Rectal smooth muscle tissue (tissue), 1 donor: ENCODE measurements around the gene PCBP3.

ENCODE experiments used
- H3K27ac ChIP-seq: one replicate; pipeline ENCODE4 v1.7.0; 2013; ENCODE audit warnings: low read depth, low read length, inconsistent platforms
- H3K27me3 ChIP-seq: one replicate; pipeline ENCODE4 v1.7.0; 2013; ENCODE audit warnings: low read length; ENCODE audit not compliant: control insufficient read depth, insufficient read depth
- H3K36me3 ChIP-seq: one replicate; pipeline ENCODE4 v1.7.0; 2013; ENCODE audit warnings: low read length; ENCODE audit not compliant: control insufficient read depth, insufficient read depth
- H3K4me1 ChIP-seq: one replicate; pipeline ENCODE4 v1.7.0; 2013; ENCODE audit warnings: low read length; ENCODE audit not compliant: control insufficient read depth, insufficient read depth
- H3K4me3 ChIP-seq: one replicate; pipeline ENCODE4 v1.7.0; 2013; ENCODE audit warnings: low read length
- H3K9ac ChIP-seq: one replicate; pipeline ENCODE4 v1.7.0; 2013; ENCODE audit warnings: low read length

Gene PCBP3

DNA sequence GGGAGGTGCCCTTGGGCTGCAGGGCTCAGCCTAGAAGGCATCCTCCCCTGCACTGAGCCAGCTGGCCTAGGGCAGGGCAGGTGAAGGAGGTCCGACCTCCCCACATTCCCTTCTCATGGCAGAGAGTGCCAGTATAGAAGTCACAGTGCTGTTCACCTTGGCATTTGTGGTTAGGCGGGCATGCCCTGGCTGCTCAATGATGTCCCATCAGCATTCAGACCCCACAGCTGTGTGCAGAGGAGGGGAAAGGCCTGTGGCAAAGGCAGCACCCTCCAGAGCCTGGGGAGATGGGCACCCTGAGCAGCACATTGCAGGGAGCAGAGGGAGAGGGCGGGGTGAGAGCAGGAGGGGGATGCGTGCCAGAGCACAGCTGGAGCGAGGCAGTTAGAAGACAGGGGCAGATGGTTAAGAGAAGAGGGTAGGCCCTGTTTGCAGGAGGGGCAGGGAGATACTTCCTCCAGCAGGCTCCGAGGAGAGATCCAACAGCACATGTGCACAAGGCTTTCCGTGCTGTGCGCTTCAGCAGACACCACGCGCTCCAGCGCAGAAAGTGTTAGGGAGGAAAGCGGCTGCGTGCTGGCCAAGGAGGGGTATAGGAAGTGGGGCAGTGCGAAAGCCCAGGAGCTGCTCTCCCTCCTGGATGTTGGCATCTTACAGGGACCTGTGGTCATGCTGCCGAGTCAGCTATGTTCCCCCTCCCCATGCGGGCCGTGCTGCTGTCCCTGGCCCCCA is 294.4 kb downstream of the PCBP3 start:
- Histone ChIP-seq H3K9ac (no peak overlapping the region), H3K4me1 (no peaks in the 10 kb centered on the region), H3K27me3 (no peaks in the 10 kb centered on the region), H3K27ac (no peak overlapping the region), H3K36me3 (no peaks in the 10 kb centered on the region), H3K4me3 (no peak overlapping the region)

DNA sequence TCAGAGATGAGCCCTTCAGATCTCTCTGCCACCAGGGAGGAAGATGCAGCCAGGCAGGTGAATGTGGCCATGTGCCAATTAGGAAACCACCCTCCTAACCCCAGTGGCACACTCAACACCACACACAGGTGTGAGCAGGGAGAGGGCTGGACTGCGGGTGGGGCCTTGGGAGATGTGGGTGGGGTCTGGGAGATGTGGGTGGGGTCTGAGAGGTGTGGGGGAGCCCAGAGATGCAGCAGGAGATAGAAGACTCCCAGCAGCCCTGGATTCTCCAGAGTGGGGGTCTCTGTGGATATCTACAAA is 294.9 kb downstream of the PCBP3 start:
- no peaks in the 10 kb centered on the region for H3K4me1 ChIP-seq
- no peak overlapping the region for H3K9ac ChIP-seq
- no peaks in the 10 kb centered on the region for H3K36me3 ChIP-seq
- H3K4me3 ChIP-seq, result no peak overlapping the region
- H3K27ac ChIP-seq, result no peak overlapping the region
- no peaks in the 10 kb centered on the region for H3K27me3 ChIP-seq

DNA sequence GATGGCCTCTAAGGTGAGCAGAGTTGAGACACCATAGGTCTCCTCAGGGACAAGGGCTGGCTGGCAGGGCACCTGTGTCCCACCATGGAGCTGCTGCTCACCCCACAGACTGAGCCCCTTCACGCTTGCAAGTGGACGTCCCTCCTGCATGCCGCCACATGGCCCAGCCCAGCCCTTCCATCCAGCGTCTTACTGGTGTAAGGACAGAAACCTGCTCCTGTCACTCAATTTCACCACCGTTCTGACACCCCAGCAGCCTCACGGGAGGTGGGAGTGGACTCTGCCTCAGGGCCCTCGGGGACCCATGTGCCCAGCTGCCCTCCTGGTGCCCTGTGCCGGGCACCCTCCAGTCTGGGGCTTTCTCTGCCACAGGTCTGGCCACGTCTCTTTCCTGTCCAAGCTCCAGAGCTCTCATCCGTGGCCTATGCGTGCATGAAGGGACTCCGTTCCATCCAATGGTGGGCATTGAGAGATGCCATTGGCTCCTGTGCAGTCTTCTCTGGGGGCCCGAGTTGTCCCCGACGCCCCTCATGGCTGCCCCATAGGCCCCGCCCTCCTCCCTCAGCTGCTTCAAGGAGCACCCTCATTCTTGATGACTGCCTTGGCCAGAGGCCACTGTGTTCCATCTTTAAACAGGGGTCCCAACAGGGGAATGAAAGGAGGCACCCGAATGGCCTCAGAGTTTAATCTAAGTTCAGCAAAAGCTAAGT is 295.4 kb downstream of the PCBP3 start:
- Histone ChIP-seq H3K4me1 (no peaks in the 10 kb centered on the region), H3K27me3 (no peaks in the 10 kb centered on the region), H3K4me3 (no peak overlapping the region), H3K27ac (no peak overlapping the region), H3K9ac (no peak overlapping the region), H3K36me3 (no peaks in the 10 kb centered on the region)

DNA sequence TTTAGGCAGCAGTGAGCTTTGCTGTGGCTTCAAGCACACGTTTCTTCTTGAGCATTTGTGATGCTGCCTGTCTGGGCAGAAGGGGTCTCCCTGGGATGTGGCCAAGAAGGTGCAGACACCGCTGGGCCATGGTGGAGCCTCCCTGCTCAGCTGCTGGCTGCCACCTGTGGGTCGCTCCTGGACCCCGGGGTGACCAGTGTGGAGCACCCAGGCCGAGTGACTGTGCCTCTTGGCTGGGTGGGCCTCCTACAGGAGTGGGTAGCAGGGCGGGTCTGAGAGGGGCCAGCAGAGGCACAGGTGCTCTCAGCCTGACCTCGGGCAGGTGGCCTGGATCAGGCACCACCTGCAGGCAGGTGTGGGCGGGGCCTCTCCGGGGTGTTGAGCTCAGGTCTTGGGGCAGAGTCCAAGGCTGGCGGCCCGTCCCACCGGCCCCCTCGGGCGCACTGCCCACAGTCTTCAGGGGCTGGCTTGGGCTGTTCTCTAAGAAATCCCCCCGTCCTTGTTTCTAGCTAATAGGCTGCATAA is 296.1 kb downstream of the PCBP3 start:
- Histone ChIP-seq H3K36me3 (no peaks in the 10 kb centered on the region), H3K9ac (no peak overlapping the region), H3K27me3 (no peaks in the 10 kb centered on the region), H3K4me1 (no peaks in the 10 kb centered on the region), H3K27ac (no peak overlapping the region), H3K4me3 (no peak overlapping the region)

DNA sequence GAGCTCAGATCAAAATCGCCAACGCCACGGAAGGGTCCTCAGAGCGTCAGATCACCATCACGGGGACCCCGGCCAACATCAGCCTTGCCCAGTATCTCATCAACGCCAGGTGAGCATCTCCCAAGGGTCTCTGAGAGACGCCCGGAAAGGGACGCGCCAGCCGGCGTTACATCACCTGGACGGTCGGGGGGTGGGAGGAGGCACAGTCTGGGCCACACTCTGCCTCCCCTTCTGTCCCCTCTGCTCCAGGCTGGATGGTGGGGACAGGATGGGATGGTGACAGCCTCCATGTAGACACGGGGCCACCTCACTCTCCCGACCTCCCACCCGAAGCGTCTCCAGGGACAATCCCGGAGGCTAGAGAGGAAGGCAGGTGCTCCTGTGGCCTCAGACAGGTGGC is 296.6 kb downstream of the PCBP3 start:
- Histone ChIP-seq H3K4me1 (no peaks in the 10 kb centered on the region), H3K9ac (no peak overlapping the region), H3K36me3 (no peaks in the 10 kb centered on the region), H3K27ac (no peak overlapping the region), H3K27me3 (no peaks in the 10 kb centered on the region), H3K4me3 (no peak overlapping the region)

DNA sequence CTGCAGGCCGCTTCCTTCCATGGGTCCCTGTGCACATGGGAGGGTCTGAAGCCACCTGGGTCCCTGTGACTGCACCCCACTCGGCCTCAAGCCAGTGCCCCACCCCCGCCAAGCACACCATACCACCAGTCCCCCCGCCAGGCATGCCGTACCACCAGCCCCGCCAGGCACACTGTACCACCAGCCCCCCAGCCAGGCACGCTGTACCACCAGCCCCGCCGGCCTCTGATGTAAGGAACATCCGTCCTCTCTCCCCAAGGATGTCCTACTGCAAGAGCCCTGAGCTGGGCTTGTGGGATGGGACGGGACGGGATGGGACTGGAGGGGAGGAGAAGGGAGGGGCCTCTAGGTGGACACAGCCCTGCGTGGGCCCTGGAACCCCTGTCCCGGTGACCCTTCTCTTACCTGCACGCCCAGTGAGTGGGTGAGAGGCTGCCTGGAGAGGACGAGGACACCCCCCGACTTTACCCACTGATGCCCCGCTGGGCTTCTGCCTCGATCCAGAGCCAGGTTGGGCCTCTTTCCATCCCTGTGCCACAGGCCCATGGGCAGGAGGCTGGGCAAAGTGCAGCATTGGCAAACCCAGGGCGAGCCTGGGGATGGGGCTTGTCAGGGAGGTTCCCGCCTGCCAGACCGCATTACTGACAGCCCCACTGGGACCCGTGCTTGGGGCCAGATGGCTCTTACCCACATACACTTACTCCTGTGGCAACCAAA is 297.3 kb downstream of the PCBP3 start:
- Histone ChIP-seq H3K27me3 (no peaks in the 10 kb centered on the region), H3K36me3 (no peaks in the 10 kb centered on the region), H3K9ac (no peak overlapping the region), H3K27ac (no peak overlapping the region), H3K4me1 (no peaks in the 10 kb centered on the region), H3K4me3 (no peak overlapping the region)

DNA sequence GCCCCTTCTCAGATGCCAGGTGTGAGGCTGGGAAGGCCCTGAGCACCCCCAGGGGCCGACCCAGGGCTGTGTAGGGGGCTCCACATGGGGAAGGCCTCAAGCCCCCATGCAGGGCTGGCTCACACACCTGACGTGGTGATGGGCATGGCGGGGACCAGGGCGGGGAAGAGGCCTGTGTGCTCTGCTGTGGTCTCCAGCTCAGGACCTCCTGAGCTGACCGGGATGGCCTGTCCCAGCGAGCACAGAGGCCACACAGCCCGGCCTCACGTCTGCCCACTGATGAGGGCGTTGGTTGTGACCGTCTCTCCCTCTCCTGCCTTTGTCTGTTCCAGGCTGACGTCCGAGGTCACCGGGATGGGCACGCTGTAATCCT is 297.8 kb downstream of the PCBP3 start:
- Histone ChIP-seq H3K4me3 (no peak overlapping the region), H3K36me3 (no peaks in the 10 kb centered on the region)

DNA sequence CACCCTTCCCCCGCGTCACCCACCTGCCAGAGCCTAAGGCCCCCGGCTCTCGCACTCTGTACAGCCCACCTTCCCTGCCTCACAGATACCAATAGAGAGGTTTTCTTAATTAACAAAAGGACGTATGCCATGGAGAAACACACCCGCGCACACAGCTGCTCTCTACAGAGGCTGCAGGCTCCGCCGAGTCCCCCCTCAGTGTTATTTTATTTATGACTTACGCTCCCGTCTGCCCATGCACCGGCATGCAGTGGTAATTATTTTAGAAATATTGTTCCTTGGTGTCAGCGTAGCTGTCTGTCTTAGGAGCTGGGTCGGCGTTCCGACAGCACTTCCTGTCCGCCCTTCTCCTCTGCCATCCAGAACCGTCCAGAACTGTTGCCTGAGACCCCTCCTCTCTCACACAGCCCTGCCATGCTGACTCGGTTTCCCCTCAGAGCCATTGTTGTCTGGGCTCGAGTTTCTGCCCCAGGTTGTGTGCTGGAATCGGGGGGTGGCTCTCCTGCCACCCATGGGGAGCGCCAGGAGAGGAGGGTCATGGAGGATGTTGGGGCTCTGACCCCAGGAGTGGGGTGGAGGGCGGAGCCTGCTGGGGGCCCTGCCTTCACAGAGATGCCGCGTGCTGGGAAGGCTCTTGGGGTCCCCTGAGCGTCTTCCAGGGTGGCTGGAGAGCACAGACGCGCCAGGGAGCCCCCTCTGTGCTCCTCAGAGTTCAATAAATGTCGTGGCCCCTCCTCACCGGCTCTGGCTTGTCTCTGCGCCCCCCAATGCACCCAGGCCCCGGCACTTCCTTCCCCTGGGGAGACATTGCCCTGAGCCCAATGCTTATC is 298.4 kb downstream of the PCBP3 start:
- Histone ChIP-seq H3K4me1 (no peaks in the 10 kb centered on the region), H3K27me3 (no peaks in the 10 kb centered on the region), H3K4me3 (no peak overlapping the region), H3K27ac (no peak overlapping the region), H3K9ac (no peak overlapping the region), H3K36me3 (no peaks in the 10 kb centered on the region)

More for the DNA sequence above, 297.8 kb downstream of the PCBP3 start:
- Histone ChIP-seq H3K27me3 (no peaks in the 10 kb centered on the region), H3K4me1 (no peaks in the 10 kb centered on the region), H3K27ac (no peak overlapping the region), H3K9ac (no peak overlapping the region)

DNA sequence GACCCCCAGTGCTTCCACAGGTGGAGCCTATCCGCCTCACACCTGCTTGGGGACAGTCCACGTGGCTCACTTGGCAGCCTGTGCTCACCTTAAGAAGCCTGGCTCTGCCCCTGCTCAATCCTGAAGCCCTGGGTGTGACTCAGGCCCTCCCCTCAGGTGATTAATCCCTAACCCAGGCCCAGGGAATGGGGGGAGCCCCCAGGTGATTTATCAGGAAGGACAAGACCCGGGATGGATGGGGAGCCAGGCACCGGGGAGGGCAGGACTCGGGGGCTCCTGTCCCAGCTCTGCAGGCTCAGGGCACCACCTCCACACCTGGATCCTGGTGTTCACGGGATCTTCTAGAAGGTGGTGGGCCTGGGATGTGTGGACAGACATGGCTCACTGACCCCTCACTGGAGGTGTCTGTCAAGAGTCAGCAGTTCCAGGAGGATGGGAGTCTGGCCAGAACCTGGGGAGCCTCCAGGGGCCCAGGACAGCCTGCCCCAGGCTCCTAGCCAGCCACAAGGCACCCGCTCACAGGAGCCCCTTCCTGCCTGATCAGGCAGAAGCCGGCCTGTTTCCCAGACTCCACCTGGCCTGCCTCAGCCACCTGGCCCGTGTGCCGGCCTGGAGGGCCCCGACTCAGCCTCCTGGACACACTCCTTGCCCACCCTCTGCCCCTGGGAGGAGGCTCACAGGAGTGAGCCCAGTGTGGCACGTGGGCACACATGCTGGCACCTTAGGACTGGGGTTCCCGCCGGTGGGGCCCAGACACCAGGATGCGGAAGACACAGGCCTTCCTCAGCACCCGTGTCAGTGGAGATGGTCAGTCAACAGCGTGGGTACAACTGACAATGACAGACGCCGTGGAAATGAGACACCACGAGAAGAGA is 299.5 kb downstream of the PCBP3 start:
- no peak overlapping the region for H3K27ac ChIP-seq
- no peak overlapping the region for H3K9ac ChIP-seq
- no peaks in the 10 kb centered on the region for H3K36me3 ChIP-seq
- no peaks in the 10 kb centered on the region for H3K4me1 ChIP-seq
- H3K27me3 ChIP-seq, result no peaks in the 10 kb centered on the region
- H3K4me3 ChIP-seq, result no peak overlapping the region

DNA sequence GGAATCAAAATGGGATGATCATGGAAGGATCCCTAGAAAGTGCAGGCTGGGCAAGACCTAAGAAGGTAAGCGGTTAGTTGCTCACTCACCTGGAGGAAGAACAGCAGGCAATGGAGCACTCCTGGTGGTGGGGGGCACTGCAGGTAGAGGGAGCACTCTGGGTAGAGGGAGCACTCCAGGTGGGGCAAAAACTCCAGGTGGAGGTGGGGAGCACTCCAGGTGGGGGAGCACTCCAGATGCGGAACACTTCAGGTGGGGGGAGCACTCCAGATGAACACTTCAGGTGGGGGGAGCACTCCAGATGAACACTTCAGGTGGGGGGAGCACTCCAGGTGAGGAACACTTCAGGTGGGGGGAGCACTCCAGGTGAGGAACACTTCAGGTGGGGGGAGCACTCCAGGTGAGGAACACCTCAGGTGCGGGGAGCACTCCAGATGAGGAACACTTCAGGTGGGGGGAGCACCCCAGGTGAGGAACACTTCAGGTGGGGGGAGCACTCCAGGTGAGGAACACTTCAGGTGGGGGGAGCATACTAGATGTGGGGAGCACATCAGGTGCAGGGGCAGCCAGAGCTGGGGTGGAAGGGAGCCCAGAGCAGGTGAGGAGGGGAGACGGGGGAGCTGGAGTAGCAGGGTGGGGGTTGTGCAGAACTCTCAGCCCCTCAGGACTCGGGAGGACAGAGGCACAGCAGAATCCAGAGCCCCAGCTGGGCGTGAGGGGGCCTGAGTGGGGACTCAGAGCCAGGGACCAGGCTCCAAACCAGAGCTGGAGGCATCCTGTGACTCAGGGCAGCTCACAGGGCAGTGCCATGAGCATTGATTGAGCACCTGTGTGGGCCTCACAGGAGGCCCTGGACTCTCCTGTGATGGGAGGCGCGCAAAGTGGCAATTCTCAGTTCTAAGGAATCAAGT is 300.4 kb downstream of the PCBP3 start:
- Histone ChIP-seq H3K4me3 (no peak overlapping the region), H3K27me3 (no peaks in the 10 kb centered on the region), H3K36me3 (no peaks in the 10 kb centered on the region), H3K27ac (no peak overlapping the region), H3K4me1 (no peaks in the 10 kb centered on the region), H3K9ac (no peak overlapping the region)

DNA sequence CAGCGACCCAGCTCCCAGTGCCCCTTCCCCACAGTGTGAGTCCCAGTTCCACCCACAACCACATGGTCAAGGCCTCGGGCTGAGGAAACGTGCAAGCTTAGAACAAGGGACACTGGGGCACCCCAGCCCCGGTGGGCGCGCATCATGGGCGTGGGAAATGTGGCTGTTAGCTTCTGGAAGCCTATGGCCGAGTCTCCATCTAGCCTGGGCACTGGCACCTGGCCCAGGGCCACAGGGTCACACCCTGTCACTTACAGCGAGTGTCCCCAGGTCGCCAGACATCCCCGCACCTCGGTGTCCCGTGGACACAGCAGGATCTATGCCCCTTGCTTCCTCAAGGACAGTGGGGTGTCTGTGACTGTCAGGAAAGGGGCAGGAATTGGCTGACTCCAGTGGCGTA is 301.1 kb downstream of the PCBP3 start:
- Histone ChIP-seq H3K9ac (no peak overlapping the region), H3K27ac (no peak overlapping the region), H3K36me3 (no peaks in the 10 kb centered on the region), H3K27me3 (no peaks in the 10 kb centered on the region), H3K4me3 (no peak overlapping the region), H3K4me1 (no peaks in the 10 kb centered on the region)
